ENCODE measurements around the gene PLOD3. TPM values are rescaled to one million over a fixed set of nuclear protein-coding genes. Genes with fewer than 3 reads are reported as not detected.

The PLOD3 gene
- 68.8 and 98.8 TPM in 2 replicates for total RNA-seq

DNA sequence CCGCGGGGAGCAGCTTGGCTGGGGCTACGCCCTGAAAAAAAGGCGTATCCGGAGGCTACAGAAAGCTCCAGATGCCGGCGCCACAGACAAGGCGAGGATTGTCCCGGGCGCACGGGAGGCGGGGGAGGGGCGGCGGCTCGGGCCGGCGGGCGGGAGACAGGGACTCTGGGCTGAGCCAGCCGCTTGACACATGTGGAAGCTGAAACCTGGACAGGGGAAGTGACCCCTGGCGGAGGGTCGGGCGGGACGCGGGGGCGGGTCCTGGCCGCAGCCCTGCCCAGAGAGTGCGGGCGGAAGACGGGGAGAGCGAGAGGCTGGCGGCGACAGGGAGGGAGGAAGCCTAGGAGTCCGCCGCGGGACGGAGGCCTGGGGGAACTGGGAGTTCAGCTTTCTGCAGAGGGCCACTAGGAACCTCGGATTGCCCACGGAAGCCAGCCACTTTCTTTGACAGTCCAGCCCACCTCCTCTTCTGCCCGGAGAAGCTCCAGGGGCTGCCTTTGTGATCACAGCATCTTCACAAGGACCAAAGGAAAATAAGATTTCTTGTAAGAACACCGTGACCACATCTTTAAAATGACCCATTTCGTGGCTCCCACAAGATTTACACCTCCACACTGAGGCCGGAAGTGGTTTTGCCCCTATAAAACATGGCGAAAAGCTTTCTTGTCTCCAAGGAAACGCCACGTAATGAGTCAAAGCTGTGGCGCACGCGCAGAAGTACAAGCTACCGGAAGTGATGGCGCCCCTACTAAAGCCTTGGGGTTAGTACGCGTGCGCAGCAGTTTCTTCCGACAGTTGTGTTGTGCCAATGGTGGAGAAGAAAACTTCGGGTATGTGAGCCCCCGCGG lies at the start of gene PLOD3, which contains the start of gene ZNHIT1:
PLOD3 (minus strand) TSS at position 194 of the 848 bp plus-strand sequence. CDS start 307 bp downstream, outside the sequence.
ZNHIT1 (plus strand) TSS at position 778 of the 848 bp plus-strand sequence; CDS start at position 809, 31 bp downstream.

DNA sequence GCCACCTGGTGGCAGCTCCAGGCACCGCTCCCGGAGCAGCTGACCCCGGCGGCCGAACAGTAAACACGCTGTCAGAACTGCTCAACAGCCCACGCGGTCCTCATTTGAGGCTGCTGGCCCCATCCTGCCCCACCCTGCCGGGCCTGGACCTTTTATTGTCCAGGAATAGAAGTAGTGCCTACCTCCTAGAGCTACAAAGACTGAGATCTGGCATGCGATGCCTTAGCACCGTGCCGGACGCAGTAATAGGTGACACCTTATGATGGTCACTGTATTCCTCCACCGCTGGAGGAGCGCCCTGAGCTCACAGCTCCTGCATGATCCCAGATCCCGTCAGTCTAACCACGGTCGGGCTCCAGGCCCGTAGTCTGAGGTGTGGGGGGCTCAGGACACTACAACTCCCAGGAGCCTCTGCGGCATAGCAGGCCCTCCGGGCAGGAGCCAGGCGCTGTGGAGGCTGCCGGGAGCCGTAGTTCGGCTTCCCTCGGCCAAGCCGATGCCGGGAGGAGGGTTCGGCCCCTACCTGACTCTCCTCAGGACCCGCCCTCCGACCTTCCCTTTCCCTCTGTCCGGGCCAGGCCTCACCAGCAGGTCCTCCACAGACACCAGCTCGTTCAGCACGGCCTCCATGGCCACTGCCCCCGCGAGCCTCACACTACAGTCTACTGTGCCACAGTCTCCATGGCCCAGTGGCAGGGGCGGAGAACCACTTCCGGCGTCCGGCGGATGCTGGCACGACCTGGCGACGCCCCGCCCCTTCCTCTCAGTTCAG lies 27.2 kb upstream of the PLOD3 start, which contains the start of gene FIS1:
FIS1 (minus strand) TSS at position 707 of the 772 bp plus-strand sequence; CDS start at position 630, 77 bp downstream.

DNA sequence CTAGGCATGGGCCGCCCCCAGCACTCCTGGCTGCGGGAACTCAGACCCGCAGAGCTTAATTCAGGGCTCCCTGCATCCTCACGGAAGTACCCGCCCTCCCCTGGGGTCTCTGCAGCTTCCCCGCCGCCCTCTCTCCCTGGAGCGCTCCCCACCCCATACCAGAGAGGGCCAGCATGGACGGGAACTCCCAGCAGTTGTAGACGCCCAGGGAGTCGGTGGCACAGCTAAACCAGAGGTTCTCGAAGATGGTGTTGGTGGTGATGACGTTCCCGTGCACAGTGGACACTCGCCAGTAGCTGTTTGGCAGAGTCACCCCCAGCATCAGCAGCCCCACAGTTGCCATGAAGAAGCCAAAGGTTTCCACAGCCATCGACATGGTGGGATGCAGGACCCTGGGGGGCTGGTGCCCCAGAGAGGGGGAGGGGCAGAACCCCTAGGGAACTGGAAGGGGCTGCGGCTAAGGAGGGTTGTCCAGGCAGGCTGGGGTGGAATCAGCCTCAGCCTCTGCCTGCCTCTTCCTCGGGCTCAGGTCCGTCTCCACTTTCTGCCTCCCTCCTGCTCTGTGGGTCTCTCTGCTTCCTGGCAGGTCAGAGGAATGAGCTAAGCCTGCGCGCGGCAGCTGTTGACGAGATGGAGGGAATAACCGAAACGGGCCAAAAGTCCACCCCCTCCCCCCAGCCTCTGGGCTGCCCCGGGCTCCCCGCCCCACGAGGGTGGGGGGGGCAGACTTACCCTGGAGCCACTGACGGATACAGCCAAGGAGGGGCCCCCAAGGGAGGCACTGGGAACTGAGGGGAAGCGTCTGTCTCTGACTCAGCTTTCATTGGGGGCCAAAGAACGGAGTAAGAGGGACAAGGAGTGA lies 20.1 kb upstream of the PLOD3 start, which contains the start of gene CLDN15:
CLDN15 (minus strand) TSS at position 597 of the 862 bp plus-strand sequence; CDS start at position 376, 221 bp downstream.

DNA sequence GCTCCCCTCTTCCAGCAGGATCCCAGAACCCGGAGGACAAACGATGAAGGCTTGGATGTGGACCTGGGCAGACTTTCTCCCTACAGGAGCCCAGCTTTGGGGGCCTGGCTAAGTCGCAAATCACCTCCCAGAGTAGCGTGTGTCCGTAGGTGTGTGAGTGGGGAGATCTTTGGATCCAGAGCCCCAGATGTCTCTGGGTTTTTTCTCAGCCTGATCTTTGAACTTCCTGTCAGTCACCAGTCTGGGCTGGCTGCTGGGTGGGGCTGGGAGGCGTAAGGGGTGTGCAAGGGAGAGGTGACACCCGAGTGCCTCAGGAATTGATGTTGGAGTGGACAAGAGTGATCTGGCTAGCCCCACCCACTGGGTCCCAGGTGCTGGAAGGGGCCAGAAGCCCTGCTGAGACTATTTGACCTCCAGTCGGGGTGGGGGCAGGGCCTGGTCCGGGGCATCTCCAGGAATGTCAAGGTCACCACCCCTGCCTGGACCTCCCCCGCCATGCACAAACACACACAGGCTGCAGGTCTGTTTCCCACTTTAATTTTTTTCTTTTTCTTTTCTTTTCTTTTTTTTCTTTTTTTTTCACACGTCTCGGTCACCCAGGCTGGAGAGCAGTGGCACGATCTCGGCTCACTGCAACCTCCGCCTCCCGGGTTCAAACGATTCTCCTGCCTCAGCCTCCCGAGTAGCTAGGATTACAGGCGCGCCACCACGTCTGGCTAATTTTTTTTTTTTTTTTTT lies 16.4 kb downstream of the PLOD3 start, which contains the start of gene MOGAT3:
MOGAT3 (minus strand) TSS at position 175 of the 738 bp plus-strand sequence. CDS start 182 bp downstream, outside the sequence.

GRCh38 chr7:101180130-101180755 lies 37.1 kb downstream of the PLOD3 start, which contains the start of gene NAT16:
Gene NAT16 (minus strand): TSS chr7:101180293. CDS start chr7:101174807, 5,486 bp downstream.

DNA sequence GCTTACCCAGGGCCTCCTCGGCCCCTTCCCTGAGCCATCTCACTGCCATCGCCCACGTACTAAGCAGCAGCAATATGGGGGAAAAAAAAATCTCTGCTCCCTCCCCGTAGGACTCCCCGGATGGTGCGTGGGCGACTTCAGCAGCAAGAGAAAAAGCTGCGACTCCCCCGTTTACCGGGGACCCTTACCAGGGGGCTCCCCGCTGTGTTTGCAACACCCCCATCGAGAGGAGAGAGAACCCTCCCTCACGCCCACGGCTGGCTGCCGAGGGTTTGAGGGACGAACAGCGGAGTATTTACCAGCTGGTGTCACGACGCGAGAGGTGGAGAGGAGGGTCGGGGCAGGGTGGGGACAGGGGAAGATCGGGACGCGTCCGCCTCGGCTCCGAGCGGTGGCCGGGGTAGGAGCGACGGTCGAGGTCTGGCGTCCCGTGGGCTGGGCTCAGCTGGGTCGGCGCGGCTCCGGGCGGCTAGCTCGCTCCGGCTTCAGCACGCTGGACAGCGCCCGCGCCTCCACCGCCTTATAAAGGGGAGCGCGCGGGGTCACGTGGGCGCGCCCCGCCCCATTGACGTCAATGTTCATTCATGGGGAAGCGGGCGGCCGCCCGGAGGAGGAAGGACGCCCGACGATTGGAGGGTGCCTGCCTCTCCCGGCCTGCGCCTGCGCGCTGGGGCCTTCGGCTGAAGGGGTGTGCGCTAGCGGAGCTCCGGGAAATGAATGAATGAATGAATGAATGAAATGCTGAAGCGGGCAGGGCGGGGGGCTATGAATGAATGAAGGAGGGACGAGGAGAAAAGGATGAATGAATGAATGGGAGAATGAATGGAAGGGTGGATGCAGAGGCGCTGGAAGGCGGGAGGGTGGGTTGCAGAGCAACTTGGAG lies 52.1 kb downstream of the PLOD3 start, which contains the start of gene VGF:
VGF (minus strand) TSS at position 495 of the 883 bp plus-strand sequence. CDS start 726 bp downstream, outside the sequence.

Other genes with a start within 250 kb of the PLOD3 start
- 0.35 TPM in 1 of 2 replicates, not detected in the other for gene MUC12, start 248.0 kb downstream of the PLOD3 start, total RNA-seq
- not detected in 2 replicates for gene MUC17, start 197.5 kb downstream of the PLOD3 start, total RNA-seq
- 9.3 and 11.8 TPM in 2 replicates for gene TRIM56, start 132.1 kb downstream of the PLOD3 start, total RNA-seq
- gene SERPINE1, start 90.5 kb downstream of the PLOD3 start, total RNA-seq, result 375 and 1,123 TPM in 2 replicates
- gene AP1S1, start 63.1 kb downstream of the PLOD3 start, total RNA-seq, result 88.0 and 89.1 TPM in 2 replicates
- 0.51 TPM in 1 of 2 replicates, not detected in the other for gene VGF, start 52.0 kb downstream of the PLOD3 start, total RNA-seq
- gene NAT16, start 37.3 kb downstream of the PLOD3 start, total RNA-seq, result not detected in 2 replicates
- gene MOGAT3, start 16.5 kb downstream of the PLOD3 start, total RNA-seq, result not detected in 2 replicates
- gene ZNHIT1, start 584 bp upstream of the PLOD3 start, total RNA-seq, result 104 and 146 TPM in 2 replicates
- 4.2 and 5.3 TPM in 2 replicates for gene CLDN15, start 20.2 kb upstream of the PLOD3 start, total RNA-seq
- 210 and 232 TPM in 2 replicates for gene FIS1, start 27.5 kb upstream of the PLOD3 start, total RNA-seq
- 20.0 and 39.1 TPM in 2 replicates for gene IFT22, start 104.2 kb upstream of the PLOD3 start, total RNA-seq
- under 0.01 TPM in 1 of 2 replicates, not detected in the other for gene COL26A1, start 145.3 kb upstream of the PLOD3 start, total RNA-seq